ENCODE measurements around the gene HELZ.
"Not testable (repeated sequence)": the region's sequence is repeated elsewhere in the genome, so short reads cannot be mapped to it uniquely, and the experiment has no call there.

Gene HELZ

DNA sequence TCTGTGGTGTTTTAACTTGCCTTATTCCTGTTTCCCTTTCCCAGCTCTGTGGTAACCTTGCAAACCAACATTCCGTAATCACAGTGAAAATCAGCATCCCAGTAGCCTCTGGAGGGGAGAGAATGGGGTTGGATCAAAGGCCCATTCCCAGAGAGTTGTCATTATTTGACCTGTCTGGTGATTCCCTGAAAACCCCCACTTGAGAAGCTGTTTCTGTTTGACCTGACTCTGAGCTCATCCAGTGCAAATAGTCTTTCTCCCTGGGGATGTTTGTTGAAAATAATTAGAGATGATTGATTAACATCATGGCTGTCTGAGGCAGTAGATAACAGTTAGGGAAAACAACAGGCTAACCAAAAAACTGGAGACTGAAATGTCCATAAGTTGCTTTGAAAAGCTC, 197.6 kb downstream of the HELZ start:
- no peak for DNase-seq

GRCh38 chr17:67046398-67046797, 198.6 kb downstream of the HELZ start:
- no peak for DNase-seq

- no peak for DNase-seq
Measured at GRCh38 chr17:67044940-67045339, 200.1 kb downstream of the HELZ start.

DNA sequence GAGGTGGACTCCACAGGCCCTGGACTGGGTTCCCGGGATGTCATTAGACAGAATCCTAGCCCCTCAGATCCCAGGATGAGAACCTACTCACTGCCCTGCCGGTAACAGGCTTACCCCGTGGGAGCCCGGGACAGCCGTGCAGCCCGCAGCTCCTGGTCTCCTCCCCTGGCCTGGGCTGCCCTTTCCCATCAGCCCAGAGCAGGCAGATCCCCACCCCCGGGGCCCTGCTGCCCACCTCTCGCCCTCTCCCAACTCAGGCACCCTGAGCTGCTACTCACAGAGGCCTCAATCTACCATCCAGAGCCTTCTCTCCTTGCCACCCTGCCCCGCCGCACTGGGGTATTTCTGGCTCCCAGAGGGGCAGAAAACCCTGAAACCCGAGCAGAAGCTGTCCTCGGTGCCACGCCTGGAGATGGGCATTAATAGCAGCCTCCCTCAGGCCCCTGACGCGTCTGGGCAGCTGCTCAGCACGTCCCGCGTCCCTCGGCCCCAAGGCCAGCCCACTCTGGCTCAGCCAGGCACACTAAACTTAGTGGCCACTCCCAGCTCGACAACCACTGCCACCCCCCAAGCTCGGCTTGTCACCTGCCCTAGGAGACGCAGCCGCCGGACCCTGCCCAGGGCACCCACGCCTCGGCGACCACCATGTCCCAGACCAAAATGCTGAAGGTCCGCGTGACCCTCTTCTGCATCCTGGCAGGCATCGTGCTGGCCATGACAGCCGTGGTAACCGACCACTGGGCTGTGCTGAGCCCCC, 200.8 kb downstream of the HELZ start, which contains the start of gene CACNG1:
CACNG1 (plus strand) TSS at position 539 of the 757 bp plus-strand sequence; CDS start at position 646, 107 bp downstream.
- DNase-seq: no peak

GRCh38 chr17:67043283-67043682, 201.7 kb downstream of the HELZ start:
- DNase-seq: no peak

- DNase-seq: no peak
Measured at GRCh38 chr17:67041941-67042899, 202.8 kb downstream of the HELZ start.

GRCh38 chr17:67041531-67041930, 203.5 kb downstream of the HELZ start:
- no peak for DNase-seq

DNA sequence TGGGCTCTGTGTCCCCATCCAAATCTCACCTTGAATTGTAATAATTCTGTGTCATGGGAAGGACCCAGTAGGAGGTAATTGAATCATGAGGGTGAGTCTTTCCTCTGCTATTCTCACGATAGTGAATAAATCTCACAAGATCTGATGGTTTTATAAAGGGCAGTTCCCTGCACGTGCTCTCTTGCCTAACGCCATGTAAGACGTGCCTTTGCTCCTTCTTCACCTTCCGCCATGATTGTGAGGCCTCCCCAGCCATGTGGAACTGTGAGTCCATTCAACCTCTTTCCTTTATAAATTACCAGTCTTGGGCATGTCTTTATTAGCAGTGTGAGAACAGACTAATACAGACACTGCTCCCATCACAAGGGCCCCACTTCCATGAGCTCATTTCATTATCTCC, 203.9 kb downstream of the HELZ start:
- not testable (repeated sequence) for DNase-seq

DNA sequence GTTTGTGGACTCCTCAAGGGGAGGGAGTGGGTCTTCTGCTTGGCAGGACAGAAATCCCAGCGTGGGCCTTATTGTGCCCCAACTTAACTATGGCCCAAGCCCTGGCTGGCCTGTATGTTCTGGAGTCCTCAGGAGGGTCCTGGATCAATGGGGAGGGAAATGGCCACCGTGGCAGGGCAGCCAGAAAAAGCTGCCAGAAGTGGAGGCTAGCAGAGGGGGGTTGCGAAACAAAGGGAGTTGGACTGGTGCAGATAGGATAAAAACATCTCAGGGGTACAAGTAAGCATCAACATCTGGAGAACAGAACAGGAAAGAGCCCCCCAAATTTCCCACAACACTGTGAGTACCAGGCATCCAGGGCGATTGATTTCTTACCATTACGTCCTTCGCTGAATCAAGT, 204.3 kb downstream of the HELZ start:
- no peak for DNase-seq

DNA sequence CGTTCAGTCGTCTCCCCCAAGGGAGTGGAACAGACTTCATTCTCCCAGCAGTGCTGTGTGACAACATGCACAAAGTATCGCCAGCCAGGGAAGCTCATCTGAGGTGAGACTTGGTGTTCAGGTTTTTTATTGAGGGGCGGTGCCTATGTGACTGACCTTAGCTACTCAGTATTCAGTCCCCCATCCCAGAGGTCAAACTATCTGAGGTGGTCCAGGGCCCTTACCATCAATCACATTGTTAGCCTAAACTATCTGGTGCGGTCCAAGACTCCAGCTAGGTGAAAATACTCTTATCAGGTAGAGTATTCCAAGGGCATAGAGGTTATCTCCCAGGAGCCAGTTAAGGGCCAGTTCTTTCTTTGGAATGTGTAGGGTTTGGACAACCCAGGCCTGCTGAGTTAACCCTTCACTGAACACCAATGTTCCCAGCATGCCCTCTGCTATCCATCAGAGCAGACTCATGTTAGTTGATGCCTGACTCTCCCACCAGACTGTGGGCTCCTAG, 206.1 kb downstream of the HELZ start:
- DNase-seq: no peak

GRCh38 chr17:67035131-67036083, 209.6 kb downstream of the HELZ start:
- no peak for DNase-seq

DNA sequence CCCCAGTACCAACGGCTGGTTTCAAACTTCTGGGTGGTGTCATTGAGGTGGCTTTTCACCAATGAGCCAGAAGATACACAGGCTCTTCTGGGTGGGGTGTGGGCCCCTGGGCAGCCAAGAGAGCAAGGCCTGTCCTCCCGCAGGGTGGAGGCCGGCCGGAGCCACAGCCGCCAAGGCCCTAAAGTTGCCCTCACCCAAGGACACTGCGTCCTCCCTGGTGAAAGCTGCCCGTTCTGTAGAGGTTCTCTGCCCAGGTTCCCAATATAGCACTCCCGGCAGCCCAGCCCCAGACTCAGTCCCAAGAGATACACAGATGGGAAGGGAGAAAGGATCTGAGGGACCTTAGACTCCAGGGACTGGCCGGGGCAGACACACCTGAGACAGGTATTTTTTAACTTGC, 211.4 kb downstream of the HELZ start:
- no peak for DNase-seq

GRCh38 chr17:67032985-67033384, 212.0 kb downstream of the HELZ start:
- DNase-seq: no peak

- no peak for DNase-seq
Measured at GRCh38 chr17:67032382-67032781, 212.6 kb downstream of the HELZ start.

DNA sequence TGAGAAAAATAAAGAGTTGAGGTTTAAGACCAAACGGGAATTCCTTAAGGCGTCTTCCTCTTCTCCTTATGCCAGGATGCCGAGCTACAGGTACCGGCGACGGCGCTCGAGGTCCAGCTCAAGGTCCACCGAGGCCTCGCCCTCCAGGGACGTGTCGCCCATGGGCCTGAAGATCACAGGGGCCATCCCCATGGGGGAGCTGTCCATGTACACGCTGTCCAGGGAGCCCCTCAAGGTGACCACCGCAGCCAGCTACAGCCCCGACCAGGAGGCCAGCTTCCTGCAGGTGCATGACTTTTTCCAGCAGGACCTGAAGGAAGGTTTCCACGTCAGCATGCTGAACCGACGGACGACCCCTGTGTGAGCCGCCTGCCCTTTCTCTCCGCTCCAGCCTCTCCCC, 214.4 kb downstream of the HELZ start:
- DNase-seq: no peak

DNA sequence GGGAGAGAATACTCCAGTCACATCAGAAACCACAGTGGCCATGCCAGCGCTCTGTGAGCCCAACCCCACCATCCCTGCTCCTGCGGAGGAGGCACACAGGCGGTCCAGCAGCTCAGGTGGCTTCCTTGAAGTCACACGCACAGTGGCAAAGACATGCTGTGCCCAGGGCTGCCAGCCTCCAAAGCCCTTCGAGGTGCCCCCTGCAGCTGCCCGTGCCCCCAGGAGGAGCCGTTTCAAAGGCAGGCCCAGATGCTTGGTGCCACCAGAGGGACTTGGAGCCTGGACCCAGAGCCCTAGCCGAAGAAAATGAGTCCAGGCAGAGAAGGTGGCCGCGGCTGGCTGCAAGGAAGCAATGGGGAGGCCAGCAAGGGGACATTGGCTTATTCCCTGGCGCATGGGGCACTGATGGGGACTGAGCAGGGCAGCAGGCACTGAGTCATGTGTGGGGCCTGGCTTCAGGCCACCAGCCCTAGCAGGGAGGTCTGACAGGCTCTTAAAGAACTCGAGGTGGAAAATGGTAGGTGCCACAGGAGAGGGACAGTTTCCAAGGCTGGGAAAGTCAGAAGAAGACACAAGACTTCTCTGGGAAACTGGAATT, 217.9 kb downstream of the HELZ start:
- no peak for DNase-seq

- no peak for DNase-seq
Measured at GRCh38 chr17:67026341-67026740, 218.7 kb downstream of the HELZ start.

DNA sequence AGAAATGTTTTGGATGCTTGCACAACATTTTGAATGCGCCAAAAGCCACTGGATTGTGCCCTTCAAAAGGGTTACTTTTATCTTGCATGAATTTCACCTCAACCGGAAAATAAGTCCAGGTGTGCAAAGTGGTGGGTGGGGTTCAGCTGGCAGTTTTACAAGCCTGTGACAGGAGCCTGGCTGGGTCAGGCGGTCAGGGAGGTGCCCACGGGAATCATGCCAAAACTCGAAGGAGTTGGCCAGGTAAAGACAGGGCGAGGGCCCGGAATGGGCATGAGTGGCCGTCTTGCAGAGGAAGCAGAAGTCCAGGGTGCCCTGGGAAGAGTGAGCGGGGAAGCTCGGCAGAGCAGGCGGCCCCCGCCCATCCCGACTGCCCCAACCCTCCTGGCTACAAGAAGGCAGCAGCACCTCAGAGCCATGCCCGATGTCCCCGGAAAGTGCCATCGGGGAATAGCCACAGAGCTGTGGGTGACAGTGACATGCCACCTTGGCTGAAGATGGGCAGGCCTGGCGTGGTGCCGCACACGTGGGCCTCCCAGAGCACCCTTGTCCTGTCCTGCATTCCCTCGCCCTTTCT, 219.7 kb downstream of the HELZ start:
- DNase-seq: no peak

GRCh38 chr17:67024736-67025135, 220.3 kb downstream of the HELZ start:
- DNase-seq: no peak

DNA sequence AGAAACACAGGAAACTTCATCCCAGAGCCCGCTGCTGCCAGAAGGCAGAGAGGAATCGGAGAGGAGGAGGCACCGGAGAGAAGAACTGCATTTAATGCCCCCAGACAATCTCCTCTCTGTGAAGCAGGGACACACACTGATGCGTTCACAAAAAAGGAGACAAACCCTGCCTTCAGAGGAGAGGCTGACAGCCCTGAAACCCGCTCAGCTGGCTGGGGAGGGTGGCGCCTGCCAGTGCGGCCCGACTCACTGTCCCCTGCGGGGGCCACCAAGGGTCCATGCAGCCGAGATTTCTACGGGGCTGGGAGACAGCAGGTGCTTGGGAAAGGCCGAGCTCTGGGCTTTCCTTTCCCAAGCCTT, 222.6 kb downstream of the HELZ start:
- DNase-seq: no peak

DNA sequence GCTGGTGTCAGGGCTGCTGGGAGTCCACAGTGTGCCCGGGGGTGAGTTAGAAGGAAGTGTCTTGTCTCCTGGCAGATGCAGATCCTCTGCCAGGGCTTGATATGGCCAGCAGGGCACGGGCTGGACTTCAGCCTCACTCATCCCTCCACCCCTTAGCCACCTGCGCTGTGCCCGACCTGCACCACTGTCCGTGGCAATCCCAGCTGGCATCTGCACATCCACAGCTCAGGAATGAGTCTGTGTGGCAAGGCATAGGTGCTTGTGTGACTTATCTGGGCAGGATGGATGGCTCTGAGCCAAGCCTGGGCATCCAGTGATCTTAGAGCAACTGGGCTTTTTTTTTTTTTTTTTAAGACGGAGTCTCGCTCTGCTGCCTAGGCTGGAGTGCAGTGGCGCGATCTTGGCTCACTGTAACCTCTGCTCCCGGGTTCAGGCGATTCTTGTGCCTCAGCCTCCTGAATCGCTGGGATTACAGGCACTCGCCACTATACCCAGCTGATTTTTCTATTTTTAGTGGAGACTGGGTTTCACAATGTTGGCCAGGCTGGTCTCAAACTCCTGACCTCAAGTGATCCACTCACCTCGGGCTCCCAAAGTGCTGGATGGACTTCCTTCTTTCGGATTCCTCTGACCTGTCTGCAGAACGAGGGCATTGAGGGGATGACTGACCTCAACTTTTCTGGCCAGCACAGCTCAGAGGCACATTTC, 223.1 kb downstream of the HELZ start:
- no peak for DNase-seq

Measured in DMS153 (cell line).